ENCODE measurements around the gene SH2D5. TPM values are rescaled to one million over a fixed set of nuclear protein-coding genes. Genes with fewer than 3 reads are reported as not detected.

SH2D5 gene
- total and polyA plus RNA-seq, 4 donors, result 0.37 to 0.93 (median 0.52) TPM; not detected in 1

DNA sequence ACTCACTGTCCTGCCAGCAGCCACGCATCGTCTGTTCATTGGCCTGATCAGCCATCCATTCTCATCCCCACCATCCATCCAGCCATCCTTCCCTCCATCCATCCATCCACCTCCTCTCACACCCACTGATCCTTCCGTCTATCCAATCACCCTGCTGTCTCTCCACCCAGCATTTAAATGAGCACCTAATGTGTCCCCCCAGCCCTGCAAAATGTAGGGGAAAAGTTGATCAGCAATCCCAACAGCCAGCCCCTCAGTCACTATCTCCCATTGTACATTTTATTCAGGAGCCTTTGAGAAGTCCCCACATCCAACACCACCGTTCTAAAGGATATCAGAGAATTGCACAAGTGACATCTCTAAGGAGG, 60.3 kb downstream of the SH2D5 start:
- no peaks in the 10 kb centered on the region for H3K4me1 ChIP-seq (ENCODE audit: control insufficient read depth in 5 of 5, insufficient read depth in 5 of 5, low read length in 5 of 5)
- no peak for ATAC-seq (ENCODE audit: insufficient read depth, low FRiP score)
- H3K9me3 ChIP-seq (ENCODE audit: control insufficient read depth in 4 of 4, insufficient read depth in 3 of 4, low read length in 3 of 4), result no peaks in the 10 kb centered on the region
- H3K36me3 ChIP-seq (ENCODE audit: control insufficient read depth in 4 of 4, insufficient read depth in 4 of 4, low read length in 4 of 4), result peaks cover 0 to 4% (median 0%) of the 10 kb centered on the region in 4 donors
- no peak for DNase-seq
- TF ChIP-seq, protein P1, sequence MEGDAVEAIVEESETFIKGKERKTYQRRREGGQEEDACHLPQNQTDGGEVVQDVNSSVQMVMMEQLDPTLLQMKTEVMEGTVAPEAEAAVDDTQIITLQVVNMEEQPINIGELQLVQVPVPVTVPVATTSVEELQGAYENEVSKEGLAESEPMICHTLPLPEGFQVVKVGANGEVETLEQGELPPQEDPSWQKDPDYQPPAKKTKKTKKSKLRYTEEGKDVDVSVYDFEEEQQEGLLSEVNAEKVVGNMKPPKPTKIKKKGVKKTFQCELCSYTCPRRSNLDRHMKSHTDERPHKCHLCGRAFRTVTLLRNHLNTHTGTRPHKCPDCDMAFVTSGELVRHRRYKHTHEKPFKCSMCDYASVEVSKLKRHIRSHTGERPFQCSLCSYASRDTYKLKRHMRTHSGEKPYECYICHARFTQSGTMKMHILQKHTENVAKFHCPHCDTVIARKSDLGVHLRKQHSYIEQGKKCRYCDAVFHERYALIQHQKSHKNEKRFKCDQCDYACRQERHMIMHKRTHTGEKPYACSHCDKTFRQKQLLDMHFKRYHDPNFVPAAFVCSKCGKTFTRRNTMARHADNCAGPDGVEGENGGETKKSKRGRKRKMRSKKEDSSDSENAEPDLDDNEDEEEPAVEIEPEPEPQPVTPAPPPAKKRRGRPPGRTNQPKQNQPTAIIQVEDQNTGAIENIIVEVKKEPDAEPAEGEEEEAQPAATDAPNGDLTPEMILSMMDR (IDR thresholded peaks at IDR 0.05; ENCODE audit: control extremely low read depth, extremely low read depth), result no peak
- H3K27me3 ChIP-seq (ENCODE audit: control insufficient read depth in 3 of 3, insufficient read depth in 3 of 3, low read length in 2 of 3), result no peaks in the 10 kb centered on the region
- 89 to 90% methylated on average over 4 of the region's 4 CpGs for WGBS, 2 donors
- no peak overlapping the region for H3K27ac ChIP-seq (ENCODE audit: low read depth in 1 of 2, low read length in 1 of 2)
- no peak overlapping the region for H3K9ac ChIP-seq (ENCODE audit: insufficient read depth in 1 of 2, low read length in 2 of 2)
- no peak overlapping the region for H3K4me3 ChIP-seq

- Histone ChIP-seq H3K4me1 (ENCODE audit: control insufficient read depth in 5 of 5, insufficient read depth in 5 of 5, low read length in 5 of 5) (peaks cover 0 to 2% (median 0%) of the 10 kb centered on the region in 5 donors), H3K27me3 (ENCODE audit: control insufficient read depth in 3 of 3, insufficient read depth in 3 of 3, low read length in 2 of 3) (no peaks in the 10 kb centered on the region), H3K27ac (ENCODE audit: low read depth in 1 of 2, low read length in 1 of 2) (no peak overlapping the region), H3K4me3 (no peak overlapping the region), H3K9me3 (ENCODE audit: control insufficient read depth in 4 of 4, insufficient read depth in 3 of 4, low read length in 3 of 4) (no peaks in the 10 kb centered on the region), H3K9ac (ENCODE audit: insufficient read depth in 1 of 2, low read length in 2 of 2) (no peak overlapping the region), H3K36me3 (ENCODE audit: control insufficient read depth in 4 of 4, insufficient read depth in 4 of 4, low read length in 4 of 4) (peaks cover 0 to 4% (median 0%) of the 10 kb centered on the region in 4 donors)
- TF ChIP-seq, protein P1 (IDR thresholded peaks at IDR 0.05; ENCODE audit: control extremely low read depth, extremely low read depth), result no peak
- ATAC-seq (ENCODE audit: insufficient read depth, low FRiP score) (no peak), DNase-seq (no peak)
- WGBS, 2 donors, result 90 to 91% methylated on average over 5 of the region's 5 CpGs
Observed at GRCh38 chr1:20670936-20671335, 61.6 kb downstream of the SH2D5 start.

Other genes with a start within 250 kb of the SH2D5 start
- gene CAMK2N1, start 246.5 kb downstream of the SH2D5 start, total RNA-seq, result 10 to 100 TPM; 32.5 to 44.3 TPM
- 10 to 100 TPM in 1 of 2 donors, 1 to 10 TPM in 1; 6.5 to 24.0 TPM for gene CAMK2N1, start 246.5 kb downstream of the SH2D5 start, polyA plus RNA-seq
- gene MUL1, start 224.6 kb downstream of the SH2D5 start, total RNA-seq, result 10 to 100 TPM; 21.5 to 32.6 TPM
- 10 to 100 TPM in 1 of 2 donors, 1 to 10 TPM in 1; 6.0 to 27.7 TPM for gene MUL1, start 224.6 kb downstream of the SH2D5 start, polyA plus RNA-seq
- under 1 TPM; 0.37 to 0.67 TPM for gene FAM43B, start 180.1 kb downstream of the SH2D5 start, total RNA-seq
- gene FAM43B, start 180.1 kb downstream of the SH2D5 start, polyA plus RNA-seq, result under 1 TPM; 0.20 to 0.21 TPM
- 1 to 10 TPM in 1 of 2 donors, under 1 TPM in 1; 0.40 to 3.4 TPM for gene CDA, start 143.6 kb downstream of the SH2D5 start, total RNA-seq
- 10 to 100 TPM in 1 of 2 donors, 1 to 10 TPM in 1; 3.3 to 47.5 TPM for gene CDA, start 143.6 kb downstream of the SH2D5 start, polyA plus RNA-seq
- gene PINK1, start 99.2 kb downstream of the SH2D5 start, total RNA-seq, result 10 to 100 TPM; 42.5 to 45.4 TPM
- 10 to 100 TPM; 37.5 to 39.2 TPM for gene PINK1, start 99.2 kb downstream of the SH2D5 start, polyA plus RNA-seq
- 100 to 1,000 TPM; 121 to 286 TPM for gene DDOST, start 71.3 kb downstream of the SH2D5 start, total RNA-seq
- gene DDOST, start 71.3 kb downstream of the SH2D5 start, polyA plus RNA-seq, result 100 to 1,000 TPM; 170 to 304 TPM
- gene KIF17, start 14.7 kb downstream of the SH2D5 start, total RNA-seq, result 1 to 10 TPM; 6.3 to 9.6 TPM
- 1 to 10 TPM; 4.1 to 5.5 TPM for gene KIF17, start 14.7 kb downstream of the SH2D5 start, polyA plus RNA-seq
- 100 to 1,000 TPM; 143 to 316 TPM for gene HP1BP3, start 54.6 kb upstream of the SH2D5 start, total RNA-seq
- gene HP1BP3, start 54.6 kb upstream of the SH2D5 start, polyA plus RNA-seq, result 10 to 100 TPM; 63.0 to 92.9 TPM